K562 (cell line): Measurements from ENCODE around the gene ABCA1.

ENCODE experiments used
- CHD4 ChIP-seq: fragments of 200-600 bp; sonication (generic); IDR thresholded peaks from 3 replicates; pipeline ENCODE4 v1.6.1; 2012; ENCODE audit warnings: low read depth, mild to moderate bottlenecking, mixed read lengths, low read length, inconsistent platforms; ENCODE audit not compliant: insufficient read depth, insufficient replicate concordance, poor library complexity, severe bottlenecking
- POLR2A ChIP-seq: fragments of 450-650 bp; conservative IDR thresholded peaks from 2 replicates; pipeline ENCODE4 v1.6.1; 2016
- POLR2AphosphoS5 ChIP-seq: IDR thresholded peaks from 2 replicates; pipeline ENCODE4 v1.6.1; 2011; ENCODE audit warnings: mild to moderate bottlenecking, low read depth, low read length, moderate library complexity; ENCODE audit not compliant: control insufficient read depth, insufficient read depth
- PPARD ChIP-seq: fragments of 250-450 bp; sonication (Bioruptor Pico); IDR thresholded peaks from 2 replicates; pipeline ENCODE4 v1.8.0; 2022; ENCODE audit warnings: inconsistent platforms, mild to moderate bottlenecking, moderate library complexity
- RBBP5 ChIP-seq: fragments of 200-600 bp; sonication (generic); IDR thresholded peaks from 2 replicates; pipeline ENCODE4 v1.6.1; 2012; ENCODE audit warnings: borderline replicate concordance, mild to moderate bottlenecking, low read length, control low read depth, inconsistent platforms; ENCODE audit not compliant: insufficient read depth, poor library complexity, severe bottlenecking
- RFX5 ChIP-seq: IDR thresholded peaks from 2 replicates; pipeline ENCODE4 v1.6.1; 2011; ENCODE audit warnings: low read depth, mild to moderate bottlenecking, improper control_type of control experiment, low read length
- SETDB1 ChIP-seq: IDR thresholded peaks from one replicate; pipeline ENCODE4 v1.6.1; 2012; ENCODE audit warnings: low read length, control low read depth, inconsistent platforms
- SIX5 ChIP-seq, 2 experiments: IDR thresholded peaks; 2 replicates each; pipeline ENCODE4 v1.6.1; 2011; ENCODE audit warnings: low read length in 2 of 2, borderline replicate concordance in 1 of 2, low read depth in 1 of 2, mild to moderate bottlenecking in 1 of 2, moderate library complexity in 1 of 2; ENCODE audit not compliant: insufficient read depth in 1 of 2
- SMARCB1 ChIP-seq: IDR thresholded peaks from 2 replicates; pipeline ENCODE4 v1.6.1; 2011; ENCODE audit warnings: improper control_type of control experiment, low read depth; ENCODE audit not compliant: insufficient read length
- YY1 ChIP-seq, 3 experiments: IDR thresholded peaks; 2 replicates each; pipeline ENCODE4 v1.6.1; 2011; ENCODE audit warnings: low read length in 2 of 3, mild to moderate bottlenecking in 2 of 3, moderate library complexity in 2 of 3, borderline replicate concordance in 1 of 3, control low read depth in 1 of 3, low read depth in 1 of 3; ENCODE audit not compliant: insufficient read depth in 3 of 3, insufficient replicate concordance in 2 of 3, control insufficient read depth in 1 of 3, insufficient read length in 1 of 3; ENCODE audit errors: extremely low read depth in 1 of 3
- ZNF444 ChIP-seq: fragments of 250-450 bp; sonication (Bioruptor Pico); IDR thresholded peaks from 2 replicates; pipeline ENCODE4 v1.4.0; 2020; ENCODE audit warnings: mild to moderate bottlenecking, moderate library complexity
- TF ChIP-seq, protein P1 (sequence below): fragments of 250-450 bp; sonication (Bioruptor Pico); IDR thresholded peaks from 2 replicates; pipeline ENCODE4 v1.5.0; 2020; ENCODE audit warnings: mild to moderate bottlenecking
- TF ChIP-seq, protein P2 (sequence below): fragments of 250-450 bp; sonication (Bioruptor Pico); IDR thresholded peaks from 2 replicates; pipeline ENCODE4 v1.5.1; 2021; ENCODE audit warnings: mild to moderate bottlenecking
- TF ChIP-seq, protein P3 (sequence below), 2 experiments: fragments of 150-350 bp in 1 of 2; IDR thresholded peaks; 2 replicates each; pipeline ENCODE4 v1.6.1; 2012 to 2016; ENCODE audit warnings: low read depth in 2 of 2, low read length in 2 of 2, mild to moderate bottlenecking in 1 of 2, moderate library complexity in 1 of 2

DNA sequence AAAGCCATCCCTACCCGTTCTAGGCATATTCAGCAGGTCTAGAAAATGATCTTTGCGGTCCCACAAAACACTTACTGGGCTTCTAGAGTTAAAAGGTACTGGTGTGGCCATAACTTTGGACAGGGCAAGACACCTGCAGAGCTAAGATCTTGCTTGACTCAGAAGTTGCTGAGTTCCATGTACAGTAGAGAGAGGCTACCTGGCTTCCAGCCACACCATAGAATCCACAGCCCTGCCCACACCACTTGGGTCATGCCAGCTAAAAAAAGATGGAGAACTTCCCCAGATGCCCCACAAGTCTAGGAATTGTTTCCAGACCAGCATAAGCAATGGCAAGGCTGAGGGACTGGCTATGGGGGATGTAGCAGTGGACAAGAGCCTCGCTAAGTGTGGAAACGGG is 52.1 kb downstream of the ABCA1 start:
- TF ChIP-seq, protein P1, sequence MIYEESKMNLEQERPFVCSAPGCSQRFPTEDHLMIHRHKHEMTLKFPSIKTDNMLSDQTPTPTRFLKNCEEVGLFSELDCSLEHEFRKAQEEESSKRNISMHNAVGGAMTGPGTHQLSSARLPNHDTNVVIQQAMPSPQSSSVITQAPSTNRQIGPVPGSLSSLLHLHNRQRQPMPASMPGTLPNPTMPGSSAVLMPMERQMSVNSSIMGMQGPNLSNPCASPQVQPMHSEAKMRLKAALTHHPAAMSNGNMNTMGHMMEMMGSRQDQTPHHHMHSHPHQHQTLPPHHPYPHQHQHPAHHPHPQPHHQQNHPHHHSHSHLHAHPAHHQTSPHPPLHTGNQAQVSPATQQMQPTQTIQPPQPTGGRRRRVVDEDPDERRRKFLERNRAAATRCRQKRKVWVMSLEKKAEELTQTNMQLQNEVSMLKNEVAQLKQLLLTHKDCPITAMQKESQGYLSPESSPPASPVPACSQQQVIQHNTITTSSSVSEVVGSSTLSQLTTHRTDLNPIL (CRISPR knock-in tag) = no peak
- TF ChIP-seq PPARD (CRISPR knock-in tag) = no peak
- no peak for TF ChIP-seq SMARCB1
- TF ChIP-seq POLR2A = no peak
- TF ChIP-seq POLR2AphosphoS5 = no peak
- TF ChIP-seq, protein P2, sequence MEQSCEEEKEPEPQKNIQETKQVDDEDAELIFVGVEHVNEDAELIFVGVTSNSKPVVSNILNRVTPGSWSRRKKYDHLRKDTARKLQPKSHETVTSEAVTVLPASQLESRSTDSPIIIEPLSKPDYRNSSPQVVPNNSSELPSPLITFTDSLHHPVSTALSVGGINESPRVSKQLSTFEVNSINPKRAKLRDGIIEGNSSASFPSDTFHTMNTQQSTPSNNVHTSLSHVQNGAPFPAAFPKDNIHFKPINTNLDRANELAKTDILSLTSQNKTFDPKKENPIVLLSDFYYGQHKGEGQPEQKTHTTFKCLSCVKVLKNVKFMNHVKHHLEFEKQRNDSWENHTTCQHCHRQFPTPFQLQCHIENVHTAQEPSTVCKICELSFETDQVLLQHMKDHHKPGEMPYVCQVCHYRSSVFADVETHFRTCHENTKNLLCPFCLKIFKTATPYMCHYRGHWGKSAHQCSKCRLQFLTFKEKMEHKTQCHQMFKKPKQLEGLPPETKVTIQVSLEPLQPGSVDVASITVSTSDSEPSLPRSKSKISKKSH (CRISPR knock-in tag) = no peak
- no peak for TF ChIP-seq CHD4
- TF ChIP-seq RFX5 = no peak
- TF ChIP-seq SETDB1 = no peak
- TF ChIP-seq, protein P3, sequence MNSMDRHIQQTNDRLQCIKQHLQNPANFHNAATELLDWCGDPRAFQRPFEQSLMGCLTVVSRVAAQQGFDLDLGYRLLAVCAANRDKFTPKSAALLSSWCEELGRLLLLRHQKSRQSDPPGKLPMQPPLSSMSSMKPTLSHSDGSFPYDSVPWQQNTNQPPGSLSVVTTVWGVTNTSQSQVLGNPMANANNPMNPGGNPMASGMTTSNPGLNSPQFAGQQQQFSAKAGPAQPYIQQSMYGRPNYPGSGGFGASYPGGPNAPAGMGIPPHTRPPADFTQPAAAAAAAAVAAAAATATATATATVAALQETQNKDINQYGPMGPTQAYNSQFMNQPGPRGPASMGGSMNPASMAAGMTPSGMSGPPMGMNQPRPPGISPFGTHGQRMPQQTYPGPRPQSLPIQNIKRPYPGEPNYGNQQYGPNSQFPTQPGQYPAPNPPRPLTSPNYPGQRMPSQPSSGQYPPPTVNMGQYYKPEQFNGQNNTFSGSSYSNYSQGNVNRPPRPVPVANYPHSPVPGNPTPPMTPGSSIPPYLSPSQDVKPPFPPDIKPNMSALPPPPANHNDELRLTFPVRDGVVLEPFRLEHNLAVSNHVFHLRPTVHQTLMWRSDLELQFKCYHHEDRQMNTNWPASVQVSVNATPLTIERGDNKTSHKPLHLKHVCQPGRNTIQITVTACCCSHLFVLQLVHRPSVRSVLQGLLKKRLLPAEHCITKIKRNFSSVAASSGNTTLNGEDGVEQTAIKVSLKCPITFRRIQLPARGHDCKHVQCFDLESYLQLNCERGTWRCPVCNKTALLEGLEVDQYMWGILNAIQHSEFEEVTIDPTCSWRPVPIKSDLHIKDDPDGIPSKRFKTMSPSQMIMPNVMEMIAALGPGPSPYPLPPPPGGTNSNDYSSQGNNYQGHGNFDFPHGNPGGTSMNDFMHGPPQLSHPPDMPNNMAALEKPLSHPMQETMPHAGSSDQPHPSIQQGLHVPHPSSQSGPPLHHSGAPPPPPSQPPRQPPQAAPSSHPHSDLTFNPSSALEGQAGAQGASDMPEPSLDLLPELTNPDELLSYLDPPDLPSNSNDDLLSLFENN (IDR thresholded peaks at IDR 0.05; ENCODE audit: low read depth in 2 of 2, low read length in 2 of 2) = no peak
- TF ChIP-seq SIX5 (IDR thresholded peaks at IDR 0.05; ENCODE audit: borderline replicate concordance in 1 of 2, insufficient read depth in 1 of 2, low read depth in 1 of 2, low read length in 2 of 2) = no peak
- TF ChIP-seq RBBP5 = no peak
- TF ChIP-seq YY1 (IDR thresholded peaks at IDR 0.05; ENCODE audit: borderline replicate concordance in 1 of 3, control insufficient read depth in 1 of 3, extremely low read depth in 1 of 3, insufficient read depth in 3 of 3, insufficient read length in 1 of 3, insufficient replicate concordance in 2 of 3, low read depth in 1 of 3, low read length in 2 of 3) = no peak
- no peak for TF ChIP-seq ZNF444 (CRISPR knock-in tag)
